PFSK-1 (cell line): ENCODE data around the gene CNPY4.

Experiments
- FOXP2 ChIP-seq: optimal IDR thresholded peaks from 2 replicates; pipeline ENCODE3; 2011; ENCODE audit warnings: borderline replicate concordance, control low read depth, inconsistent platforms; ENCODE audit not compliant: insufficient read depth; ENCODE audit errors: extremely low read length, extremely low read depth
- POLR2AphosphoS5 ChIP-seq: IDR thresholded peaks from 2 replicates; pipeline ENCODE4 v1.6.1; 2012; ENCODE audit warnings: low read depth, mild to moderate bottlenecking, control low read depth, low read length, moderate library complexity
- REST ChIP-seq, 2 experiments: IDR thresholded peaks; 2 replicates each; pipeline versions ENCODE4 v1.6.1 to v1.8.0; 2011 to 2012; ENCODE audit warnings: low read depth in 2 of 2, low read length in 2 of 2, control low read depth in 1 of 2, inconsistent platforms in 1 of 2, mild to moderate bottlenecking in 1 of 2, moderate library complexity in 1 of 2; ENCODE audit not compliant: insufficient read depth in 1 of 2
- SIN3A ChIP-seq: IDR thresholded peaks from 2 replicates; pipeline ENCODE4 v1.6.1; 2012; ENCODE audit warnings: mild to moderate bottlenecking, low read length, moderate library complexity, borderline replicate concordance; ENCODE audit not compliant: insufficient read depth
- TAF1 ChIP-seq: IDR thresholded peaks from 2 replicates; pipeline ENCODE4 v1.6.1; 2012; ENCODE audit warnings: low read length, control low read depth, borderline replicate concordance; ENCODE audit not compliant: insufficient read depth

CNPY4 gene

DNA sequence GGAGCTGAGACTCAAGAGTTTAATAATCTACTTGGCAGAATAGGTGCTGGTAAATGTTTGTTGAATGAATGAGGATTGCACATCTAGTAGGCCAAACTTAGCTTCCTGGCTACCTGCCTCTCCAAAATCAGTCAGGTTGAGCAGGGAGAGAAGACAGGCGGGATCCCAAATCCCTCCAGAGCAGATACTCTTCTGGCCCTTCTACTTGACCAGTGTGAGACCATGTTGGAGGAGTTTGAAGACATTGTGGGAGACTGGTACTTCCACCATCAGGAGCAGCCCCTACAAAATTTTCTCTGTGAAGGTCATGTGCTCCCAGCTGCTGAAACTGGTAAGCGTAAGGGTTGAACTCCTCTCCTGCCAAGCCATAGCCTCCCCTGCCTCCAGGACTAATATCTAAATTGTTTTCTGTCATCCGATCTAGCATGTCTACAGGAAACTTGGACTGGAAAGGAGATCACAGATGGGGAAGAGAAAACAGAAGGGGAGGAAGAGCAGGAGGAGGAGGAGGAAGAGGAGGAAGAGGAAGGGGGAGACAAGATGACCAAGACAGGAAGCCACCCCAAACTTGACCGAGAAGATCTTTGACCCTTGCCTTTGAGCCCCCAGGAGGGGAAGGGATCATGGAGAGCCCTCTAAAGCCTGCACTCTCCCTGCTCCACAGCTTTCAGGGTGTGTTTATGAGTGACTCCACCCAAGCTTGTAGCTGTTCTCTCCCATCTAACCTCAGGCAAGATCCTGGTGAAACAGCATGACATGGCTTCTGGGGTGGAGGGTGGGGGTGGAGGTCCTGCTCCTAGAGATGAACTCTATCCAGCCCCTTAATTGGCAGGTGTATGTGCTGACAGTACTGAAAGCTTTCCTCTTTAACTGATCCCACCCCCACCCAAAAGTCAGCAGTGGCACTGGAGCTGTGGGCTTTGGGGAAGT is 5.1 kb downstream of the CNPY4 start:
- TF ChIP-seq REST (IDR thresholded peaks at IDR 0.05; ENCODE audit: insufficient read depth in 1 of 2, low read depth in 2 of 2, low read length in 2 of 2) (no peak), TAF1 (no peak), FOXP2 (no peak), SIN3A (no peak), POLR2AphosphoS5 (no peak)

- no peak for TF ChIP-seq FOXP2
- TF ChIP-seq POLR2AphosphoS5, result no peak
- TF ChIP-seq SIN3A, result no peak
- no peak for TF ChIP-seq TAF1
- TF ChIP-seq REST (IDR thresholded peaks at IDR 0.05; ENCODE audit: insufficient read depth in 1 of 2, low read depth in 2 of 2, low read length in 2 of 2), result no peak
Observed at GRCh38 chr7:100126239-100126930, 7.0 kb downstream of the CNPY4 start.

GRCh38 chr7:100126931-100127865 is 7.8 kb downstream of the CNPY4 start, which contains the start of gene MBLAC1:
MBLAC1 (plus strand) TSS chr7:100126967; CDS start chr7:100127396, 429 bp downstream.
- TF ChIP-seq REST (IDR thresholded peaks at IDR 0.05; ENCODE audit: insufficient read depth in 1 of 2, low read depth in 2 of 2, low read length in 2 of 2) (peak in 1 of 2 experiments; percentile 56; a peak in 1 of 4 replicates), SIN3A (no peak), POLR2AphosphoS5 (peak; percentile 96), FOXP2 (no peak), TAF1 (peak; percentile 87; the same call in 1 of the 2 replicates)

GRCh38 chr7:100127866-100128636 is 8.6 kb downstream of the CNPY4 start:
- no peak for TF ChIP-seq REST (IDR thresholded peaks at IDR 0.05; ENCODE audit: insufficient read depth in 1 of 2, low read depth in 2 of 2, low read length in 2 of 2)
- TF ChIP-seq TAF1, result no peak
- no peak for TF ChIP-seq SIN3A
- no peak for TF ChIP-seq FOXP2
- no peak for TF ChIP-seq POLR2AphosphoS5
